GM21825 (cell line): Measurements from ENCODE around the gene AHCYL1.

Source experiments
- ATAC-seq: cut with Tn5 transposase; IDR thresholded peaks from one replicate; pipeline ENCODE4 v1.9.1; 2021; ENCODE audit warnings: mild to moderate bottlenecking, moderate library complexity; ENCODE audit not compliant: unreplicated experiment

The AHCYL1 gene

DNA sequence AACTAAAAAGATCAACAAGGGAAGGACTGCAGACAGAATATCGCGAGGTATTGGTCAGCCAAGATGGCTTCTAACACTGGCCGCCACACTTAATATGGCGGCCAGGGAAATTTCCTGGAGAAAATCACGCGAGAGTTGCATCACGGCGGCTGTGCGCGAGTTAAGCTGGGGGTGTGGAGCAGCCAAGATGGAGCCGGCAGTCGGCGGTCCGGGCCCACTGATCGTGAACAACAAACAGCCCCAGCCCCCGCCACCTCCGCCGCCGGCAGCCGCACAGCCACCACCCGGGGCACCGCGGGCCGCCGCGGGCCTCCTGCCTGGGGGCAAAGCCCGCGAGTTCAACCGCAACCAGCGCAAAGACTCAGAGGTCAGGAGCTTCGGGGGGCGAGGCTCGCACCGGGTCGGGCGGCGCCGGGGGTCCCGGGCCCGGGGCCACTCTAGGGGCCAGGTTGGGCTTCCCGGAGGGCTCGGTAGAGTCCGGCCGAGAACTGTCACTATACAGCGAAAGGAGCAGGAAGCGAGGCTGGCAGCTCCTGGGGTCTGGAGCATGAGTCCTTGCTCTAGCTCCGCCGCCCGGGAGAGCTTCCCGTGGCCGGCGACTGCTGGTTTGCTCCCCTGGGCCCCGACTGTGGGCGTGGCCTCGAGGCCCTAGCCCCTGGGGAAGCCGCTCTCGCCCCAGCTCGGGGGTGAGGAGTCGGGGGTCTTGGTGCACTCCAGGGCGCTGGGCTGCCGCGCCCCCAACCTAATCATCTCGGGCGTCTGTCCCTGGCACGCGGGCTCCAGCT lies 50.1 kb downstream of the AHCYL1 start, which contains the start of gene STRIP1:
TSS of gene STRIP1 (plus strand) at position 174 of the 785 bp plus-strand sequence. CDS start at position 188, 14 bp downstream.
- ATAC-seq, result peak; percentile 89

DNA sequence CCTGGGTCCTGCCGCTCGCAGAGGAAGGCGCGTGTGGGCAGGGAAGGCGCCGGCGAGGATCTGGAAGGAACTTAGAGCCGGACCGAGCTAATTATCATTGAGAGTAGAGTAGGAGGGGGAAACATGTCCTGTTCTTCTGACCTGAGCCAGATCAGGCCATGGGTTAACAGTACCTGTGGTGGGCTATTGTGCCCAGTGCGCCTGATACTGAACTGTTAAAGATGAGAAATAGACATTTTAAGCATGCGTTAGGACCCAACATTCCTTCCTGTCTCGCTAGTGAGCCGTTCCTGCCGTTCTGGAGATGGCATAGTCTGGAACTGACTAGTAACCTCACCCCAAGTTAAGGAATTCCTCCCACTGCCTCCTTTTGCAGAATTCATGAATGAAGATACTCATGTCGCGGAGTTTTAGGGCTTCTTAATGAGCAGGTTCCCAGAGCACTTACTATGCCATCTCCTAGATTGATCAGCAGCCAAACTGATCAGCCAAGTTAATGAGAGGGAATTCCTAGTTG lies 50.7 kb downstream of the AHCYL1 start:
- no peak for ATAC-seq

DNA sequence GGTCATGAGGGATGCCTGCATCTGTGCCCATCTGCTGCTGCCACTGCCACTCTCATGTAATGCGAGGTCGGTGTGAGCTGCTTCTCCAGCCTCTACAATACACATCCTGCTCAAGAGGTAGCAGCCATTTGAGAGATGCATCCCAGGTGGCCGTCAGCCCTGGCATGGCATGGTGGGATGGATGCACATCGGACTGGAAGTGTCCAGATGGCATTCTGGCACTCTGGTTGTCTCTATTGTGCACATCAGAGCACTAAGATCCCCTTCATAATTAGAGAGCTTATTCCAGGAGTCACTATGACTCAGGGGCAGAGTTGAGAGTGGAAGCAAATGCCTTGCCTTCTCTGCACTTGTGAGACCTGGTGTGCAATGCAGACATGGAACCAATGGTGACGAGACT lies 53.7 kb downstream of the AHCYL1 start:
- ATAC-seq, result no peak

DNA sequence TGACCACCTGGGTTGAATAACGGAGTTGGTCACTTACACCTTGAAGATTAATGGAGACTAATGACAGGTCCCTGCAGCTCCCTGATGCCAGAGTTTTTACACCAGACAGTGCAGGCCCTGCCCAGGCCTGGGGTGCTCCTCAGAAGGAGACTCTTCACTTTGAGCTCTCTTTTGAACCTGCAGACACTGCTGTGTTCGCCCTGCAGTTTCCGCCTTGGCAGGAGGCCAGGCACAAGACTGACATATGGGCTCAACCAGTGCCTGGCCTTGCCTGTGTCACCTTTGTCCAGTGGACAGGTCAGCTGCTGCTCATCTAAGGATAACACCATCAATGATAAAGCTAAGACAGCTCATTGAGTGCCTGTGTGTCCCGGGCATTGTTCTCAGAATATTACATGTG lies 55.1 kb downstream of the AHCYL1 start:
- ATAC-seq, result no peak

DNA sequence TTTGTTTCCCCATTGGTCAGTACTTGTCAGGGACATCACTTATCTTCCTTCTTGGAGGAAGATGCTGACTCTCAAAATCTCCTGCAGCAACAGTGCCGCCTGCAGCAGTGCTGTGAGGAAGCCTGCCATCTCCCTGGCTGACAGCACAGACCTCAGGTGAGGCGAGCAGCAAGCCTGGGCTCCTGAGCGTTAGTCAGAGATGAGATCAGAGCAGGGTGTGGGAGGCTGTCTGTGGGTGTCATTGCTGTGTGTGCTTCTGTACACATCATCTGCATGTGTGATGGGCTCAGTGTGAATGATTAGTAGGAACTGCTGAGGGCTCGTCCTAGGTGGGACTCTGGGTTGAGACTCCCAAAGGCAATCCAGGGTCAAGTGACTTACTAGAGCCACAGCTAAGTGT lies 56.0 kb downstream of the AHCYL1 start:
- no peak for ATAC-seq

DNA sequence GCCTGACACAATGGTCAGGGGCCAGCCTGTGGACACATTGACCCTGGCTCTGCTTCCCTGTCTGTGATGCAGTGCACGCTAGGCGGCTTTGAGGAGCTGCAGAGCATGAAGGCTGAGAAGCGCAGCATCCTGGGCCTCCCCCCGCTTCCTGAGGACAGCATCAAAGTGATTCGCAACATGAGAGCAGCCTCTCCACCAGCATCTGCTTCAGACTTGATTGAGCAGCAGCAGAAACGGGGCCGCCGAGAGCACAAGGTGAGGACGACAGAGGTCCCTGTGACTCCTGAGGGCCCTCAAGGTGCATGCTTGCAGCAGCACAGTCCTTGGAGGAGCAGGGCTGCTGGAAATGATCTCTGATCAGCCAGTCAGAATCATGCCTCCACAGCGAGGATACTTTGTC lies 58.5 kb downstream of the AHCYL1 start:
- no peak for ATAC-seq

DNA sequence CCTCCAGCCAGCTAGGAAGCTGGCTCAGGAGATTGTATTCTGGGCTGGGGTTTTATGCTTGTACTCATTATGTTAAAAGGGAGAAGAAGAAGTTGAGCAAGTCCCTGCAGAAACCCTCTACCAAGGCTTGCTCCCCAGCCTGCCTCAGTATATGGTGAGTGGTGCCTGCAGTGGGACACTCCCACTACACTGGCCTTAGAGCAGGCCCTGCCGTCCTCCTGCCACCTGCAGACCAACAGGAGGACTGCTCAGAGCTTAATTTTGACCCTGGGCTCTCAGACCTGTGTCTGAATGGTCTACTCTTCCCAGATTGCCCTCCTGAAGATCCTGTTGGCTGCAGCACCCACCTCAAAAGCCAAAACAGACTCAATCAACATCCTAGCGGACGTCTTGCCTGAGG lies 62.9 kb downstream of the AHCYL1 start:
- no peak for ATAC-seq

DNA sequence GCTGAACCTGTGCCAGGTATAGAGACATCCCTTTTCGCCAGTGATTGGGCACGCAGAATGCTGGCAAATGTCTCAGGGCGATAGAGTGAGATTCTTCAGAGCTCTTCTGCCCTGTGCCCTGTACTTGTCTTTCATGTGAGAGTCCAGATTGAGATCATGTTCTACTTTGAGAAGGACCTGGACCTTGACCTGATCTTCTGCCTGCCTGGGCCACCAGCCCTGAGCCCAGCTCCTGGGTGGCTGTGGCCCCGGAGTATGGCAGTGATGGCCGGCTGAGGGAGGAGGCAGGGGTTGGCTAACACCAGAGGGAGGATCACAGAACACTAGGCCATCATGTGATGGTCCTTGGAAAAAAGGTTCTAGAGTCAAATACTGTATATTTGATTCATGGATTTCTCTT lies 63.7 kb downstream of the AHCYL1 start:
- no peak for ATAC-seq

DNA sequence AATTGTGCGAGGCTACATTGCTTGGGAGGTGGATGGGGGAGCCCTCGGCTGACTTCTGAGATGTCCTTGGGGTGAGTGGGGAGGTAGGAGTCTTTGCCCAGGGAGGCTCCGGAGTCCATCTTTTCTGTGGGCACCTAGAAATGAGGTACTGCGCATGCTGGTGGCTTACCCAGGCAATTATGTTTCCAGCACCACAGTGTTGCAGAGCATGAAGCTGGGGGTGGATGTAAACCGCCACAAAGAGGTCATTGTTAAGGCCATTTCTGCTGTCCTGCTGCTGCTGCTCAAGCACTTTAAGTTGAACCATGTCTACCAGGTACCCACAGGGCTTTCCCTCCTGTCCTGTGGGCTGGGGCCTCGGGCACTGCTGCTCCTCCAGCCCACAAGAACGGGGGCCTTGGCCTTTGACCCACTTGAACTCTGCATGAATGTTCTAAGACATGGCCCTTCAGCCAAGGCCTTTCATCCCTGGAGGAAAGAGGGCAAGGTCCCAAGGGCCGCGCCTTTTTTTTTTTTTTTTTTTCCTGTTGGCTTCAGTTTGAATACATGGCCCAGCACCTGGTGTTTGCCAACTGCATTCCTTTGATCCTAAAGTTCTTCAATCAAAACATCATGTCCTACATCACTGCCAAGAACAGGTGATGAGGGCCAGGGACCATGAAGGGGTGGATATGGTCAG lies 64.5 kb downstream of the AHCYL1 start:
- ATAC-seq, result no peak

DNA sequence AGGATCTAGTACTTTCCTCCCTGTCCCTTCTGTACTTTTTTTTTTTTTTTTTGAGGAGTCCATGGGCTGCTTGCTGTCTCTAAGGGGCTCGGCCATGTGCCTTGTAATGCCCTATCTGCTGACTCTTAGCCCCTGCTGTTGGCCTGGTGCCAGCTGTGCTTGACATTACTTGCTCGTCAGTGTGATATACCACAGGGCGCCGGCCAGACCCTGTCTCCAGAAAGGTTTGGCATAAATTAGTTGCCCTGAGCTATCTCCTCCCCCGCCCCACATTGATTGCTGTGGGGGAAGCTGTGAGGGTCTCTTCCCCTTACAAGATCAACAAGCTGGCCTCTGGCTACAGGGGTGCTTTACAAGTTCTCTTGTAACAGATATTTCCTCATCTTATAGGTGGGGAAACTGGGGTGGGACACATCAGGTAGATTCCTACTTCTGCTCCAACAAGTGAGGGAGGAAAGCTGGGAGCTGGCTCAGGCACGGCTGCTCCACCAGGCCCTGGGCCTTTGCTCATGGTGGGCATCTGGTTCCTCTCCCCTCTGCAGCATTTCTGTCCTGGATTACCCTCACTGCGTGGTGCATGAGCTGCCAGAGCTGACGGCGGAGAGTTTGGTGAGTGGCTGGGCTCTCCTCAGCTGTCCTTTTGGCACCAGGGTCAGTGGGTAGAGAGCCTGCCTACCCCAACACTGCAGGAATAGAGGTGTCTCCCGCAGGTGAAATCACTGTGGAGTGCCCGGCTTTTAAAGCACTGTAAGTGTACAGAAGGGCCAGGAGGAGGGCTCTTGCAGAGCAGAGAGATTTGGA lies 65.4 kb downstream of the AHCYL1 start:
- ATAC-seq, result no peak

DNA sequence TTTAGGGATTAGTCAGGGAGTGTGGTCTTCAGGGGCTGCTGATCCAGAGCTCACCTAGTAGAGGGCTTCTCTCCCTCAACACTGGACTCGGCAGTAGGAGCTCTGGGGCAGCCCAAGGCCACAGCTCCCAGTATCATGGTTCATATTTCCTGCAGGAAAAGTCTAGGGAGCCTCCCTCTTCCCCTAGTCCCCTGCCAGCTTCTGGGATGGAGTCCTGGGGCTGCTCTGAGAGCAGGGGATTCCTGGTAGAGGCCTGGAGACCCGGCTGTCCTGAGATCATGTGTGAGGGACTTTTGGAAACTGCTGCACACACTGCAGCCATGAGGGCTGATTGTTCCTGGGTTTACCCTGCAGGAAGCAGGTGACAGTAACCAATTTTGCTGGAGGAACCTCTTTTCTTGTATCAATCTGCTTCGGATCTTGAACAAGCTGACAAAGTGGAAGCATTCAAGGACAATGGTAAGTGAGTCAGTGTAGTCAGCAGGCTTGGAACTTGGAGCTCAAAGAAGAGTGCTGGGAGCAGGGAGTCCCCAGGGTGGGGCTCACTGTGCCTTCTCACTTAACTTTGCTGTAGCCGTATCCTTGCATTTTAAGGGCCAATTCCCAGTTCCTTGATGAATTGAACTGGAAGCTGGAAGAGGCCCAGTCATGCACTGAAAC lies 66.2 kb downstream of the AHCYL1 start:
- no peak for ATAC-seq

DNA sequence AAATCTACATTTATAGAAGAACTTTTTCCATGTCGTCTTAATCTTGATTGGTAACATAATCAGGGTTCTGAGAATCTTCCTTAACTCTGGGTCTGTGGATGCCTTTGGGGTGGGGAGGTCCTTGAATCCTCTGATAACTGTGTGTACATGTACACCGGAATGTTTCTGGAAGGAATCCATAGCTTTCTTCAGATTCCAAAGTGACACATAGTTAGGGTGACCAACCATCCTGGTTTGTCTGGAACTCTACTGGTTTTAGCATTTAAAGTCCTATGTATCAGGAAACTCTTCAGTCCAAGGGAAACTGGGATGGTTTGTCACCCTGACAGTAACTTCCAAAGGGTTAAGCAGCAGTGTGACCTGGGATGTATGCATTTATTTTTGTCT lies 66.7 kb downstream of the AHCYL1 start:
- ATAC-seq, result no peak

DNA sequence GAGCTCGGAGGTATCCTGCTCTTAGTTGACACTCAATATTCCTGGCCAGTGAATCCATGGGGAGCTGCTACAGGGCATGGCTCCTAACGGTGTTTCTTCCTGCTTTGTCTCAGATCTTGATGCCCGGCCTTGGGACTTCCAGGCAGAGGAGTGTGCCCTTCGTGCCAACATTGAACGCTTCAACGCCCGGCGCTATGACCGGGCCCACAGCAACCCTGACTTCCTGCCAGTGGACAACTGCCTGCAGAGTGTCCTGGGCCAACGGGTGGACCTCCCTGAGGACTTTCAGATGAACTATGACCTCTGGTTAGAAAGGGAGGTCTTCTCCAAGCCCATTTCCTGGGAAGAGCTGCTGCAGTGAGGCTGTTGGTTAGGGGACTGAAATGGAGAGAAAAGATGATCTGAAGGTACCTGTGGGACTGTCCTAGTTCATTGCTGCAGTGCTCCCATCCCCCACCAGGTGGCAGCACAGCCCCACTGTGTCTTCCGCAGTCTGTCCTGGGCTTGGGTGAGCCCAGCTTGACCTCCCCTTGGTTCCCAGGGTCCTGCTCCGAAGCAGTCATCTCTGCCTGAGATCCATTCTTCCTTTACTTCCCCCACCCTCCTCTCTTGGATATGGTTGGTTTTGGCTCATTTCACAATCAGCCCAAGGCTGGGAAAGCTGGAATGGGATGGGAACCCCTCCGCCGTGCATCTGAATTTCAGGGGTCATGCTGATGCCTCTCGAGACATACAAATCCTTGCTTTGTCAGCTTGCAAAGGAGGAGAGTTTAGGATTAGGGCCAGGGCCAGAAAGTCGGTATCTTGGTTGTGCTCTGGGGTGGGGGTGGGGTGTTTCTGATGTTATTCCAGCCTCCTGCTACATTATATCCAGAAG lies 69.2 kb downstream of the AHCYL1 start:
- no peak for ATAC-seq

DNA sequence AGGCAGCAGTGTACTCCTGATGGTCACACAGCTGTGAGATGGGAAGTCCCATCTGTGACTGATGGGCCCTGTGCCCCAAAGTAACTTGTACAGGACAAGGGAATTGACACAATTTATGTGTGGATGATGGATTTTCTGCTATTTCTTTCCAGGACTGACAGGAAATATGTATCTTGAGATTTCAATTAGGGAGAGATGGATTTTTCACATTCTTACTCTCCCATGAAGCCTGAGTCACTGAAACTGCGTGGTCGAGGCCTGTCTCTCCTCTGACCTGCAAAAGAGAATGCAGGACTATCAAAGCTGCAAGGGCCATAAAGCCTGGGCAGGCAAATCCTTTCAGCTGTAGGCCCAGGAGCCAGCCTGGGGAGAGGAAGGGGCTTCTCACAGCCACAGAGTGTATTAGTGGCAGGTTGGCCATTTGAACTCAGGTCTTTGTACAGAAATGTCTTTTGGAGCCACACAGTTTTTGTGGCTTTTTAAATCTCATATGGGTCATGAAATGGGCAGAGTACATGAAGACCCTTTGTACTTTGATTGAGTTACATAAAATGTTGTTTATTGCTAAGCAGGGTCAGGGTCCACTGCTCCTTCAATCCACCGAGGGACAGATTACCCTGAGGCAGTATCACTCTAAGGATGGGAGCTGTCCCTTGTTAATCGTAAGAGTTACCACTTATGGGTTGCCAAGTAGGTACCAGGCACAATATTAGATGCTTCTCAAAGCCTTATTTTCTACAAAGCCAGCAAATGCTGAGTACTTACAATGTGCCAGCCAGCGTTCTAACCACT lies 71.1 kb downstream of the AHCYL1 start:
- ATAC-seq, result no peak

DNA sequence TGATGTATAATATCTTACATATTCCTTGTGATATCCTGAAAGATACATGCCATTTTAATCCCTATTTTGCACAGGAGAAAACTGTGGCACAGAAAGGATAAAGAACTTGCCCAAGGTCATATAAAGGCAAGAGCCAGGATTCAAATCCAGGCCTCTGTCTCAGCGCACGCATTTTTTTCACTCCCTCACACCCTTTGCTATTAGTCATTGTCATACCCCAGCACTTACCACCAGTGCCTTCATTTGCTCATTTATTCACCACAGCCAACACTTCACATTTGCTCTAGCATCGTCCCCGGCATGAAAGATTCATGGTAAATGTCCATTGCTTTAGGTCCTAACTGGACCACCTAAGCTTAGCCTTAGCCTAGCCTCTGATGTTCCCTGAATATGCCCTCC lies 71.7 kb downstream of the AHCYL1 start:
- ATAC-seq, result no peak

DNA sequence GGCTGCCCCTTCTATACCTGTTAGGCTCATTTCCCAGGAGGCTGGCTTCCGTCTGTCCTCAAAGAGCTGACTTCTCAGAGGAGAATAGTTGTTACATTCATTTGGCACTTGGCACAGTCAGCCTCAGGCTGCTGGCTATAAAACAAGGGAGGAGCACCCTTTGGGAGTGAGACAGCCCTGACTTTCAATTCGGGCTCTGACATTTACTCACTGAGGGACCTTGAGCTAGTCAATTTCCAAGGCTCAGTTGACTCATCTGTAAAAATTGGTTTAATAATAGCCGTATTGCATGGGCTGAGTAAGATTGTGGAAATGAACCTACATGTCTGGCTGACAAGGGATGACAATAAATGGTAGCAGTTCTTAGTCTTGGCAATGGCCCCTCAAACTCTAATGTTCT lies 72.2 kb downstream of the AHCYL1 start:
- ATAC-seq, result no peak

DNA sequence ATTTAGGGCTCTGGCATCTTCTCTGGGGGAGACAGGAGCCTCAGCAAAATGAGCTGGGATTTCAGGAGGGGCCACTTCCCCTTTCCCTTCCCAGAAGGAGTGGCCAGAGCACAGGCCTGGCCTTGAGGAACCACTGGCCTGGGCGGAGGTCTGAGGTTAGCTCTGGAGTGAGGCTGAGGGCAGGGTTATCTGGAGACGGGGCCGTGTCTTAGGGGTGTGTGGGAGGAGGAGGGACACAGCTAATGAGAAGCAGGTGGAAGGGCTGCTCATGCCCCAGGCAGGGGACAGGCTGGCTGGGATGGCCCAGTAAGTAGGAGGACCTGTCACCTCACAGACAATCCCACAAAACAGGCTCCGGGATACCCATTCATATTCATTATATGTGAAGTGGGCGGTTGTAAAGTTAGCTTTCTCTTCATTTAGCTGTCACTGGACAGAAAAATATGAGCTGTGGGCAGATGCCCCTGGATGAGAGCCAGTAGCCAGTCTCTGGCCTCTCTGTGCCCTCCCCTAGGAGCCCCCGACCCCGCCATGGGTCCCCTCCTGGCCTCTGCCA lies 73.5 kb downstream of the AHCYL1 start:
- no peak for ATAC-seq

DNA sequence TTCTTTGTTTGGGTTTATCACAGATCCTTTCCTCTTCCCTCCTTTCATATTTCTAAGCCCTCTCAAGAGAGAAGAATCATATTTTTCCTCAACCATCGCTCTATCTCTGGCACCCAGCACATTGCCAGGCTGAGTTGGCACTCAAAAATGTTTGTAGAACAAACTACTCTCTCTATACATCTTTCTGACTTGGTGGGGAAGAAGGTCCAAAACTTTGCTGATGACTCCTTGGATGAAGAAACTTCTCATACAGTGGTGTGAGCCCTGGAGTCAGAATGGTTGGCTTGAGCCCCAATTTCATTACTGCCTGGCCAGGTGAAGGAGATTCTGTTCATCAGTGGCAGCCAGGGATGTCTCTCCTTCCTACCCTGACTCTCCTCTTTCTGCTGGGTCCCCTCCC lies 74.0 kb downstream of the AHCYL1 start:
- no peak for ATAC-seq
